Parathyroid adenoma (tissue), 2 donors: Measurements from ENCODE around the gene ZFAND3.
A peak's percentile ranks its signal among the peaks of the same experiment; 100 is the strongest.

Experiments used
- H2AFZ ChIP-seq: fragments of 300-600 bp; sonication (generic); one replicate; pipeline ENCODE4 v1.7.0; 2017; ENCODE audit warnings: antibody characterized with exemption, mild to moderate bottlenecking
- H3K27ac ChIP-seq: fragments of 300-600 bp; sonication (generic); one replicate; pipeline ENCODE4 v1.7.0; 2017
- H3K27me3 ChIP-seq: fragments of 300-600 bp; sonication (generic); one replicate; pipeline ENCODE4 v1.7.0; 2017; ENCODE audit warnings: low read length; ENCODE audit not compliant: control insufficient read depth, insufficient read depth
- H3K36me3 ChIP-seq: fragments of 300-600 bp; sonication (generic); one replicate; pipeline ENCODE4 v1.7.0; 2017; ENCODE audit warnings: low read length; ENCODE audit not compliant: control insufficient read depth, insufficient read depth
- H3K4me1 ChIP-seq: fragments of 300-600 bp; sonication (generic); one replicate; pipeline ENCODE4 v1.7.0; 2017; ENCODE audit warnings: control low read depth
- H3K4me2 ChIP-seq: fragments of 300-600 bp; sonication (generic); one replicate; pipeline ENCODE4 v1.7.0; 2017; ENCODE audit warnings: low read length
- H3K4me3 ChIP-seq: fragments of 300-600 bp; sonication (generic); one replicate; pipeline ENCODE4 v1.7.0; 2017; ENCODE audit warnings: low read depth, low read length
- H3K79me2 ChIP-seq: fragments of 300-600 bp; sonication (generic); one replicate; pipeline ENCODE4 v1.7.0; 2017; ENCODE audit warnings: control low read depth
- H3K9ac ChIP-seq: fragments of 300-600 bp; sonication (generic); one replicate; pipeline ENCODE4 v1.7.0; 2017; ENCODE audit warnings: mild to moderate bottlenecking
- H3K9me3 ChIP-seq: fragments of 300-600 bp; sonication (generic); one replicate; pipeline ENCODE4 v1.7.0; 2017; ENCODE audit warnings: low read length; ENCODE audit not compliant: control insufficient read depth
- TF ChIP-seq, protein P1 (sequence below): fragments of 300-600 bp; sonication (generic); IDR thresholded peaks from one replicate; pipeline ENCODE4 v1.7.0; 2017; ENCODE audit warnings: antibody characterized with exemption, mild to moderate bottlenecking
- donor health status: primary hyperparathyroidism.

ZFAND3 gene

GRCh38 chr6:37787216-37787615, 32.3 kb upstream of the ZFAND3 start:
- Histone ChIP-seq H3K4me2 (no peak overlapping the region), H3K36me3 (no peaks in the 10 kb centered on the region), H3K79me2 (no peaks in the 10 kb centered on the region), H3K4me3 (no peak overlapping the region), H3K9ac (no peak overlapping the region), H2AFZ (no peak overlapping the region), H3K9me3 (no peaks in the 10 kb centered on the region), H3K4me1 (peaks cover 3% of the 10 kb centered on the region), H3K27me3 (no peaks in the 10 kb centered on the region), H3K27ac (no peak overlapping the region)
- TF ChIP-seq, protein P1, sequence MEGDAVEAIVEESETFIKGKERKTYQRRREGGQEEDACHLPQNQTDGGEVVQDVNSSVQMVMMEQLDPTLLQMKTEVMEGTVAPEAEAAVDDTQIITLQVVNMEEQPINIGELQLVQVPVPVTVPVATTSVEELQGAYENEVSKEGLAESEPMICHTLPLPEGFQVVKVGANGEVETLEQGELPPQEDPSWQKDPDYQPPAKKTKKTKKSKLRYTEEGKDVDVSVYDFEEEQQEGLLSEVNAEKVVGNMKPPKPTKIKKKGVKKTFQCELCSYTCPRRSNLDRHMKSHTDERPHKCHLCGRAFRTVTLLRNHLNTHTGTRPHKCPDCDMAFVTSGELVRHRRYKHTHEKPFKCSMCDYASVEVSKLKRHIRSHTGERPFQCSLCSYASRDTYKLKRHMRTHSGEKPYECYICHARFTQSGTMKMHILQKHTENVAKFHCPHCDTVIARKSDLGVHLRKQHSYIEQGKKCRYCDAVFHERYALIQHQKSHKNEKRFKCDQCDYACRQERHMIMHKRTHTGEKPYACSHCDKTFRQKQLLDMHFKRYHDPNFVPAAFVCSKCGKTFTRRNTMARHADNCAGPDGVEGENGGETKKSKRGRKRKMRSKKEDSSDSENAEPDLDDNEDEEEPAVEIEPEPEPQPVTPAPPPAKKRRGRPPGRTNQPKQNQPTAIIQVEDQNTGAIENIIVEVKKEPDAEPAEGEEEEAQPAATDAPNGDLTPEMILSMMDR: no peak

- no peak overlapping the region for H3K4me2 ChIP-seq
- H3K36me3 ChIP-seq: no peaks in the 10 kb centered on the region
- no peak overlapping the region for H3K4me3 ChIP-seq
- no peaks in the 10 kb centered on the region for H3K27me3 ChIP-seq
- H3K9ac ChIP-seq: no peak overlapping the region
- H2AFZ ChIP-seq: no peak overlapping the region
- TF ChIP-seq, protein P1: no peak
- H3K79me2 ChIP-seq: no peaks in the 10 kb centered on the region
- H3K27ac ChIP-seq: no peak overlapping the region
- no peaks in the 10 kb centered on the region for H3K9me3 ChIP-seq
- H3K4me1 ChIP-seq: peaks cover 3% of the 10 kb centered on the region
Measured at GRCh38 chr6:37788259-37788658, 31.3 kb upstream of the ZFAND3 start.

DNA sequence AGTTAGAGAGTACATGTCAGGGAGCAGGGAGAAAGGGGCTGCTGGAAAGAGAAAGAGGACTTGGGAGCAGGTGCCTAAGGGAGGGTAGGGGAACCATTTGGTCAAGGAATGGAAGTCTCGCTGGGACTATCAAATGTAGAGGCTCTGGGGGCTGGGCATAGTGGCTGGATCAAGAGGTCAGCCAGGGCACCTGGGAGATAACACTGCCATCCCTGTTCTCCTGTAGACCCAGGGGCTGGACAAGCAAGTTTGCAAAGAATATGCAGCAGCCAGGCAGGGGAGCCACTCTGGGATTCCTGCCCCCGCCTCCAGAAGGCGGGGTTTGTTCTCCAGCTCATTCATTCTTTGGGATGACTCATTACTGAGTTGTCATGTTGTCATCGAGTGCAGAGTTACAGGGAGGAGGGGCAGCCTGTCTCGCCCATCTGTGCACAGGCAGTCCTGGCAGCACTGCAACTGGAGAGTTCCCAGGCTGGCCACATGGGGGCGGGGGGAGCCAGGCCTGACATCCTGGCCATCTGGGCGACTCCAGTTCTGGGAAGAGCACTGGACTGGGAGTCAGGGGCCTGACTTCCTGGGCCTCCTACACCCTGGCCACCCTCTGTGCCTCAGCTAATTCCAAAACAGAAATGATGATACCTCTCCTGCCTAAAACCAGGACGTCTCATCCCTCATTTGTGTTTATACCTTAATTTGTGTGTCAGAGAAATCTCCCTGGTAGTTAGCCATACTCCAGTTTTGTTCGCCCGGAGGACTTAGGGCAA, 28.2 kb upstream of the ZFAND3 start:
- no peaks in the 10 kb centered on the region for H3K27me3 ChIP-seq
- H3K4me1 ChIP-seq: peaks cover 3% of the 10 kb centered on the region
- H3K9me3 ChIP-seq: no peaks in the 10 kb centered on the region
- no peak overlapping the region for H3K27ac ChIP-seq
- no peak overlapping the region for H3K4me2 ChIP-seq
- H2AFZ ChIP-seq: no peak overlapping the region
- no peaks in the 10 kb centered on the region for H3K79me2 ChIP-seq
- no peak overlapping the region for H3K9ac ChIP-seq
- H3K4me3 ChIP-seq: no peak overlapping the region
- TF ChIP-seq, protein P1: peak; percentile 97
- H3K36me3 ChIP-seq: no peaks in the 10 kb centered on the region

DNA sequence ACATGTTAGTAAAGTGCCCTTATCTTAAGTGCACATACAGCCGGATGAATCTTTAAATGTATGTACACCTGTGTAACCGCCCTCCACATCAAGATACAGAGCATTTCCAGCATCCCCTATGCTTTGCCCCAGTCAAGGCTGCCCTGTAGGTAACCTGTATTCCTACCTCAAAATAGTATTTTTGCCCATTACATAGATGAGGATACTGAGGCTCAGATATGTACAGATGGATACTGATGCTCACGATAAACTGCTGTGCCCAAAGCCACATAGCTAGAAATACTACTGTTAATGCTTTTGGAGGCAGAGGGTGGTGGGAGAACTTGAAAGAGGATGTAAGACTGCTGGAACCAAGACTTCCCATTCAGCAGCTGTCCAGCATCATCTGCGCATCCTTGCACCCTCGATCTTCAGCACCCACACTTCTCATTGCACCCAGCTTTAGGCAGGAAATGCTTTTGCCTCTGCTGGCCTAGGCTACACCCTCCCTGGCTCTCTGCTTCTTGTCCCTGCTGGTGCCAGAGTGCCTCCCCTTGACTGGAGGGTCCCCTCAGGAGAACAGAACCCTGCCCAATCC, 27.0 kb upstream of the ZFAND3 start:
- no peaks in the 10 kb centered on the region for H3K27me3 ChIP-seq
- H3K79me2 ChIP-seq: no peaks in the 10 kb centered on the region
- no peak overlapping the region for H3K27ac ChIP-seq
- H3K4me3 ChIP-seq: no peak overlapping the region
- H3K4me1 ChIP-seq: peaks cover 3% of the 10 kb centered on the region
- H3K36me3 ChIP-seq: no peaks in the 10 kb centered on the region
- no peaks in the 10 kb centered on the region for H3K9me3 ChIP-seq
- no peak overlapping the region for H3K9ac ChIP-seq
- TF ChIP-seq, protein P1: no peak
- H3K4me2 ChIP-seq: no peak overlapping the region
- no peak overlapping the region for H2AFZ ChIP-seq

GRCh38 chr6:37793067-37793466, 26.5 kb upstream of the ZFAND3 start:
- H3K4me1 ChIP-seq: peaks cover 3% of the 10 kb centered on the region
- no peaks in the 10 kb centered on the region for H3K9me3 ChIP-seq
- no peak overlapping the region for H2AFZ ChIP-seq
- H3K27me3 ChIP-seq: no peaks in the 10 kb centered on the region
- no peak overlapping the region for H3K27ac ChIP-seq
- TF ChIP-seq, protein P1: no peak
- H3K9ac ChIP-seq: no peak overlapping the region
- H3K4me3 ChIP-seq: no peak overlapping the region
- H3K79me2 ChIP-seq: no peaks in the 10 kb centered on the region
- H3K36me3 ChIP-seq: no peaks in the 10 kb centered on the region
- H3K4me2 ChIP-seq: no peak overlapping the region
